ENCODE results near the gene GFRA1. TPM values are rescaled to one million over a fixed set of nuclear protein-coding genes. Genes with fewer than 3 reads are reported as not detected.

The GFRA1 gene, protein sequence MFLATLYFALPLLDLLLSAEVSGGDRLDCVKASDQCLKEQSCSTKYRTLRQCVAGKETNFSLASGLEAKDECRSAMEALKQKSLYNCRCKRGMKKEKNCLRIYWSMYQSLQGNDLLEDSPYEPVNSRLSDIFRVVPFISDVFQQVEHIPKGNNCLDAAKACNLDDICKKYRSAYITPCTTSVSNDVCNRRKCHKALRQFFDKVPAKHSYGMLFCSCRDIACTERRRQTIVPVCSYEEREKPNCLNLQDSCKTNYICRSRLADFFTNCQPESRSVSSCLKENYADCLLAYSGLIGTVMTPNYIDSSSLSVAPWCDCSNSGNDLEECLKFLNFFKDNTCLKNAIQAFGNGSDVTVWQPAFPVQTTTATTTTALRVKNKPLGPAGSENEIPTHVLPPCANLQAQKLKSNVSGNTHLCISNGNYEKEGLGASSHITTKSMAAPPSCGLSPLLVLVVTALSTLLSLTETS
- total RNA-seq: 42.7 TPM

DNA sequence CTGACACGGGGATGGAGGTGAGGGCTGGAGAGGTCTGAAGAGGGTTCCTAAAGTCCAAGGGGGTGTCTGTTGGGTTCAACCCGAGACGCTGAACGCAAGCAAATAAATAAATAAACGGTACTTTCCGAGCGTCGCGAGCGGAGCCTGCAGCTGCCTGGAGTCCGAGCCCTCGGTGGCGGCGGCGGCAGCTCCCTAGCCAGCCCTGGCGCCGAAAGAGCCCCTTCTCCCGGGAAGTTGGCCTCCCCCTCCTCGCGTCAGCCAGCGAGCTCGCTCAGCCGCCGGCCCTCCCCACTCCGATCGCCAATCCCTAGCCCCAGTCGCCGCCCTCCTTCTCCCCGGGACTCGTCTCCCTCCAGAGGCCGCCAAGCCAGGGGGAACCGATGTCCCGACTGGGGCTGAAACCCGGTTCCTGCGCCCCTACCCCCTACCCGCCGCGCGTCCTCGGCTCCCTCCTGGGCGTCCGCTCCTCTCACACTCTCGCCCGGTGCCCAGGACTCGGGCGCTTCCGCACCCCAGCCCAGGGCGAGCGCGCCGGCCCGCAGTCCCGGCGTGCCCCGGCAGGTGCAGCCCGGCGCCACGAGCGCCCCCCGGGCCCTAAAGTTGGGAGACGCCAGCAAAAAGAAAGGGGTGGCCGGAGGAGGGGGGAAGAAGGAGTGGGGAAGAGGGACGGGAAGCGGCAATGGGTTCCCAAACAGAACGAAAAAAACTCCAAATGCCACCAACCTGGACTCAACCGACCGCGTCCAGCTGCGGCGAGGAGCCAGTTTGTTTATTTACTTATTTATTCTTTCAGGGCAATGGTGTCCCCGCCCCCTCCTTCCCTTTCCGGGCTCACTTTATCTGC, at the start of gene GFRA1:
TSS of gene GFRA1 (minus strand) at position 767 of the 844 bp plus-strand sequence. CDS start 1,177 bp downstream, outside the sequence.

Other genes starting within 250 kb of the GFRA1 start
- gene CCDC172, start 51.2 kb upstream of the GFRA1 start, total RNA-seq: not detected
- gene PNLIPRP3, start 154.6 kb upstream of the GFRA1 start, total RNA-seq: not detected